PC-9 (cell line): ENCODE data around the gene TENM4. TPM values are rescaled to one million over a fixed set of nuclear protein-coding genes. Genes with fewer than 3 reads are reported as not detected.

Experiments used
- BruUV-seq: library from RNA; stranded (reverse); fragments of 400-500 nt; replicated peaks from 2 replicates; lab custom pipeline; 2021; lab: Mats Ljungman, UMichigan
- CTCF ChIA-PET: fragments of 300-600 bp; sonication (Branson Sonifier 250); formaldehyde crosslinking; loops from one replicate; lab custom pipeline; 2022; ENCODE audit warnings: antibody characterized with exemption; lab: Charles Lee
- POLR2A ChIA-PET: fragments of 300-600 bp; sonication (Branson Sonifier 250); formaldehyde crosslinking; loops from one replicate; lab custom pipeline; 2022; ENCODE audit warnings: antibody characterized with exemption; ENCODE audit not compliant: unreplicated experiment; lab: Charles Lee
- DNase-seq, 2 experiments: peaks; one replicate each; pipeline versions ENCODE4 v3.0.0 to v3.0.0-alpha.2; 2015 to 2022; ENCODE audit warnings: mixed read lengths in 1 of 2
- H2AFZ ChIP-seq: fragments of 200-600 bp; sonication (generic); 2 replicates; pipeline ENCODE4 v1.8.1; 2017; ENCODE audit warnings: antibody characterized with exemption
- H3F3A ChIP-seq: fragments of 200-600 bp; sonication (generic); 2 replicates; pipeline ENCODE4 v1.8.1; 2017; ENCODE audit warnings: antibody characterized with exemption, mild to moderate bottlenecking, low read depth; ENCODE audit not compliant: insufficient read depth
- H3K27ac ChIP-seq: fragments of 200-600 bp; sonication (generic); 2 replicates; pipeline ENCODE4 v1.6.1; 2016; ENCODE audit warnings: mixed run types
- H3K27me3 ChIP-seq: fragments of 200-600 bp; sonication (generic); 2 replicates; pipeline ENCODE4 v1.6.1; 2016; ENCODE audit warnings: low read depth, mixed run types; ENCODE audit not compliant: insufficient read depth
- H3K36me3 ChIP-seq: fragments of 200-600 bp; sonication (generic); 2 replicates; pipeline ENCODE4 v1.6.1; 2016; ENCODE audit warnings: low read depth, mixed run types
- H3K4me1 ChIP-seq: fragments of 200-600 bp; sonication (generic); replicated peaks from 2 replicates; pipeline ENCODE4 v1.6.1; 2016; ENCODE audit warnings: mixed run types; ENCODE audit not compliant: insufficient read depth
- H3K4me2 ChIP-seq: fragments of 200-600 bp; sonication (generic); 2 replicates; pipeline ENCODE4 v1.6.1; 2017; ENCODE audit warnings: mixed run types
- H3K4me3 ChIP-seq: fragments of 200-600 bp; sonication (generic); 2 replicates; pipeline ENCODE4 v1.6.1; 2016; ENCODE audit warnings: mixed run types
- H3K79me2 ChIP-seq: fragments of 200-600 bp; sonication (generic); 2 replicates; pipeline ENCODE4 v1.6.1; 2017; ENCODE audit warnings: low read depth, mixed run types
- H3K9me2 ChIP-seq: fragments of 200-600 bp; sonication (generic); 2 replicates; pipeline ENCODE4 v1.8.1; 2017; ENCODE audit warnings: mild to moderate bottlenecking; ENCODE audit not compliant: insufficient read depth
- H3K9me3 ChIP-seq: fragments of 200-600 bp; sonication (generic); 2 replicates; pipeline ENCODE4 v1.8.1; 2016; ENCODE audit warnings: low read depth; ENCODE audit not compliant: insufficient read depth
- H4K20me1 ChIP-seq: fragments of 200-600 bp; sonication (generic); 2 replicates; pipeline ENCODE4 v1.8.1; 2017; ENCODE audit not compliant: insufficient read depth
- CTCF ChIP-seq: fragments of 200-600 bp; sonication (generic); conservative IDR thresholded peaks from 2 replicates; pipeline ENCODE4 v1.6.1; 2017; ENCODE audit warnings: mixed run types, antibody characterized with exemption, mild to moderate bottlenecking, moderate library complexity
- EZH2 ChIP-seq: fragments of 200-600 bp; sonication (generic); IDR thresholded peaks from 2 replicates; pipeline ENCODE4 v1.8.0; 2017; ENCODE audit warnings: antibody characterized with exemption, low read depth
- intact Hi-C: fragments of 100-400 bp; cut with micrococcal nuclease; formaldehyde crosslinking; loops from one replicate; pipeline ENCODE4 v1.10.0; 2022; ENCODE audit not compliant: unreplicated experiment
- total RNA-seq: library from RNA; stranded (reverse); gene quantifications from 2 replicates; pipeline ENCODE4 v1.2.3, GENCODE V29; 2021

The TENM4 gene
- total RNA-seq, 1 experiment from 2014 or later: not detected

GRCh38 chr11:78742430-78742829, 698.4 kb downstream of the TENM4 start:
- Histone ChIP-seq H3F3A (no peaks in the 10 kb centered on the region), H3K79me2 (no peaks in the 10 kb centered on the region), H3K27me3 (peaks cover 90% of the 10 kb centered on the region), H3K9me2 (no peaks in the 10 kb centered on the region), H3K36me3 (no peaks in the 10 kb centered on the region), H3K27ac (no peak overlapping the region), H3K4me2 (no peak overlapping the region), H3K9me3 (no peaks in the 10 kb centered on the region), H3K4me1 (no peaks in the 10 kb centered on the region), H2AFZ (no peak overlapping the region), H3K4me3 (no peak overlapping the region), H4K20me1 (no peaks in the 10 kb centered on the region)
- no peak for TF ChIP-seq EZH2
- no peak for TF ChIP-seq CTCF
- BruUV-seq: no TSS peak
- CTCF ChIA-PET: no interaction called here
- POLR2A ChIA-PET: no interaction called here
- DNase-seq: no peak
- intact Hi-C loops: no loop called here

DNA sequence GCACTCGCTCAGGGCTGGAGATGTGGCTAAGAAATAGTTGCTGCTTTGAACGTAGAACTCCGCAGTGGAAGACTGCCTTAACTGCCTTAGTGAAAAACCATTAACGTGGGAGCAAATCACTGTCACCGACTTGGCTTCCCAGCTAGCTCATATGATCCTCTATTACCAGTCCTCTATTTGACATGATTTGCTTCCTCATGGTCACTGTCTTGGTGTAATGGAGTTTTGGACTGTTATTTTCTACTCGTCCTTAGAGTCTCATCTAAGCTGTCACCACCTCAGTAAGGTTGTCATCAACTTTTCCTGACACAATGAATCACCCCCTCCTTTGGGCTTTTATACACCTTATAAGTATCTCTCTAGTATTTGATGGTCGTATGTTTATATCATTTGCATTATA, 699.1 kb downstream of the TENM4 start:
- ChIA-PET CTCF (no interaction called here), POLR2A (no interaction called here)
- Histone ChIP-seq H3K4me1 (no peaks in the 10 kb centered on the region), H3K36me3 (no peaks in the 10 kb centered on the region), H3K4me3 (no peak overlapping the region), H3K4me2 (no peak overlapping the region), H4K20me1 (no peaks in the 10 kb centered on the region), H3K79me2 (no peaks in the 10 kb centered on the region), H3K9me2 (no peaks in the 10 kb centered on the region), H3K27ac (no peak overlapping the region), H3F3A (no peaks in the 10 kb centered on the region), H3K27me3 (peaks cover 88% of the 10 kb centered on the region), H2AFZ (no peak overlapping the region), H3K9me3 (no peaks in the 10 kb centered on the region)
- no TSS peak for BruUV-seq
- no peak for TF ChIP-seq CTCF
- TF ChIP-seq EZH2: no peak
- intact Hi-C loops: no loop called here
- no peak for DNase-seq

DNA sequence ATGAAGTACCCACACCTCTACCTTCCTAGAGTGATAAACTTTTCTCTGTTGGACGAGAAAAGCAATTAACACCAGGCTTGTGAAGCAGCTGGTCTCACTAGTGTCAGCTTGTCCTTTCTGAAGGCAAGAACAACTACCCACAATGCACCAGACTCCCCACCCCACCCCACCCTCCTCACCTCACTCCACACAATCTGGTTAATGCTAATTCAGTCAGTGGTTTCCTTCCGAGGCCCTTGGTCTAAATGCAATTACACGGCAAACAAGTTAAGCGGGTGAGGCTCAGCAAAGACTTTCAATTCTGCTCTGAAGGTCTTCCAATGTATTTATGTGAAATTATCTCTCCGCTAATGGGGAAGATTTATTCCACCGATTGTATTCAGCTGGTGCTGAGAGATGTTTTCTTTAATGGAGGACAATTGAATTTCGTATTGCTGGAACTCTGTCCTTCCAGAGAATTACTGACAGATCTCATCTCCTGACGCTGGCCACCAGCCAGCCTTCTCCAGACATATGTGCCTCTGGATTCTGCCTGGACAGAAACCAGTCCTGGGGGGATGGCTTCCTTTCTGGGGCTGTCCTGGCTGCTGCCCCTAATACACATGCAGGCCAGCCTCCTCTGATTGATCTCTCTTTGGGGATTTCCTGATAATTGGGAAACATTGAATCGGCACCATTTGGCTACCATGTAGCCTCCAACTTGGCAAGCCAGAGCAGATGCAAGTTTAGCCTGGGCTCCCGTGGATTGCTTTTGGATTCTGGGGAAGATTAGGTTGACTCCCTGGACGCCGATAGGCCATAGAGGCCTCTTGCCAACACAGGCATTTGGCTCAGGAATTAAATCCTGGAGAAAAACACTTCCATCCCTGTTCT, 700.4 kb downstream of the TENM4 start:
- Histone ChIP-seq H3K4me2 (no peak overlapping the region), H3K36me3 (no peaks in the 10 kb centered on the region), H4K20me1 (no peaks in the 10 kb centered on the region), H2AFZ (no peak overlapping the region), H3K9me3 (no peaks in the 10 kb centered on the region), H3K27me3 (peaks cover 77% of the 10 kb centered on the region), H3F3A (no peaks in the 10 kb centered on the region), H3K4me3 (no peak overlapping the region), H3K27ac (no peak overlapping the region), H3K9me2 (no peaks in the 10 kb centered on the region), H3K4me1 (no peaks in the 10 kb centered on the region), H3K79me2 (no peaks in the 10 kb centered on the region)
- no peak for DNase-seq
- TF ChIP-seq EZH2: no peak
- no peak for TF ChIP-seq CTCF
- intact Hi-C loops: no loop called here
- no TSS peak for BruUV-seq
- CTCF ChIA-PET: no interaction called here
- POLR2A ChIA-PET: no interaction called here
